Measurements from ENCODE around the gene TSEN34. TPM values are rescaled to one million over a fixed set of nuclear protein-coding genes. Genes with fewer than 3 reads are reported as not detected.

Gene TSEN34
- total RNA-seq, 1 experiment from 2014 or later: 52.2 TPM

DNA sequence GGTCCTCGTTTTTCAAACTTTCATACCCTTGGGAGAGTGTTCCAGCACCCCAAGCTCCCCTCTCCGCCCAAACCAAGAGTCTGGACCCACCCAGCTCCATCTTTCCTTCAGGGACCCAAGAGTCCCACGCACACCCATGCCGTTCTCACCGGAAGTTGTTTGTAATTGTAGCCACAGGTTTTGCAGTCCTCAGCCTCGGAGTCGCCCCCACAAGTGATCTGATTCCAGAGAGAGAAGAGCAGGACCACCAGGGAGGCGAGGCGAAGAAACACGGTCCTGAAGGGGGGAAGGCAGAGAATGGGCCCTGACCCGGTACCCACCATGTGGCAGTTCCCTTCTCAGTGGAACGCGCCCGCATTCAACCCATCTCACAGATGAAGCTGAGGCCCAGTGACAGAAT lies 28.2 kb upstream of the TSEN34 start:
- TF ChIP-seq, protein P1, sequence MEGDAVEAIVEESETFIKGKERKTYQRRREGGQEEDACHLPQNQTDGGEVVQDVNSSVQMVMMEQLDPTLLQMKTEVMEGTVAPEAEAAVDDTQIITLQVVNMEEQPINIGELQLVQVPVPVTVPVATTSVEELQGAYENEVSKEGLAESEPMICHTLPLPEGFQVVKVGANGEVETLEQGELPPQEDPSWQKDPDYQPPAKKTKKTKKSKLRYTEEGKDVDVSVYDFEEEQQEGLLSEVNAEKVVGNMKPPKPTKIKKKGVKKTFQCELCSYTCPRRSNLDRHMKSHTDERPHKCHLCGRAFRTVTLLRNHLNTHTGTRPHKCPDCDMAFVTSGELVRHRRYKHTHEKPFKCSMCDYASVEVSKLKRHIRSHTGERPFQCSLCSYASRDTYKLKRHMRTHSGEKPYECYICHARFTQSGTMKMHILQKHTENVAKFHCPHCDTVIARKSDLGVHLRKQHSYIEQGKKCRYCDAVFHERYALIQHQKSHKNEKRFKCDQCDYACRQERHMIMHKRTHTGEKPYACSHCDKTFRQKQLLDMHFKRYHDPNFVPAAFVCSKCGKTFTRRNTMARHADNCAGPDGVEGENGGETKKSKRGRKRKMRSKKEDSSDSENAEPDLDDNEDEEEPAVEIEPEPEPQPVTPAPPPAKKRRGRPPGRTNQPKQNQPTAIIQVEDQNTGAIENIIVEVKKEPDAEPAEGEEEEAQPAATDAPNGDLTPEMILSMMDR (IDR thresholded peaks at IDR 0.05; ENCODE audit: unreplicated experiment): no peak
- Mint-ChIP-seq H3K36me3 (ENCODE audit: insufficient read depth, unreplicated experiment) (peaks cover 86% of the 10 kb centered on the region), H3K4me1 (ENCODE audit: low read depth, unreplicated experiment) (peaks cover 26% of the 10 kb centered on the region), H3K27ac (ENCODE audit: unreplicated experiment) (peak overlapping the region; percentile 45), H3K27me3 (ENCODE audit: unreplicated experiment) (no peaks in the 10 kb centered on the region), H3K4me3 (ENCODE audit: low read depth, unreplicated experiment) (no peak overlapping the region), H3K9me3 (ENCODE audit: low read depth, unreplicated experiment) (peaks cover 5% of the 10 kb centered on the region)
- CTCF ChIA-PET: interaction anchor here (0.9 kb wide), 1 partner anchor 10 kb away, joined by 3 read pairs; the partner anchor contains the start of gene TMC4
- intact Hi-C loops (cut with micrococcal nuclease; ENCODE audit: unreplicated experiment): no loop called here
- no peak for DNase-seq
- BruUV-seq (replicated peaks): no TSS peak

DNA sequence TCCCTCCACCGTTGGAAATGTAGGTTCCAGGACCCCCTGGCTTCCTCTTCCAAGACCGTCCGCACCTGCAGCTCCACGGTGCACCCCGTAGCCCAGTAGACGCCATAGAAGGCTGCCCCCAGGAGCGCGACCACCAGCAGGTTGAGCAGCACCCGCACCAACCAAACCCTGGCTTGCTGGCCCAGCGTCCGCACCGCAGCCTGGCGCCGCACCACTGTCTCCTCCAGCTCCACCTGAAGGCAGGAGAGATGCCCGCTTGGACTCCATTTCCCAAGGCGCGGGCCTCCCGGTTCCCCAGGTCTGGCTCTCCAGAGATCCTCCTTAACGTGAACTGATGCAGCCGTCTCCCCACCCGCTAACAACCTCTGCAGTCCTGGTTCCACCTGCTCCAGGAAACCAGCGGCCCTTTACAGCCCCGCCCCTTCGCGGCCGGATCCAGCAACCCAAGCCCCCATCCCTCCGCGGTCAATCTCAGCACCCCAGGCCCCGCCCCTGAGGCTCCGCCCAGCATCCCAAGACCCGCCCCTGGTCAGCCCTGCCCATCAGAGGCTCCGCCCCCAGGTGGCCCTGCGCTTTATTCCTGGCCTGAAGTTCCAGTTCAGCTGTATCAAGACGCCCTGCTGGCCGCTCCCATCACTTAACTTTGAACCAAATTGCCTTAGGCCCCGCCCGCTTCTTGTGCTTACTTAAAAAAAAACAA lies 26.6 kb upstream of the TSEN34 start:
- DNase-seq: peak; percentile 41
- H3K9me3 Mint-ChIP-seq (ENCODE audit: low read depth, unreplicated experiment): peaks cover 5% of the 10 kb centered on the region
- H3K36me3 Mint-ChIP-seq (ENCODE audit: insufficient read depth, unreplicated experiment): peaks cover 85% of the 10 kb centered on the region
- peak overlapping the region; percentile 2 for H3K27ac Mint-ChIP-seq (ENCODE audit: unreplicated experiment)
- intact Hi-C loops (cut with micrococcal nuclease; ENCODE audit: unreplicated experiment): no loop called here
- BruUV-seq (replicated peaks): no TSS peak
- CTCF ChIA-PET: no interaction called here
- no peaks in the 10 kb centered on the region for H3K27me3 Mint-ChIP-seq (ENCODE audit: unreplicated experiment)
- H3K4me1 Mint-ChIP-seq (ENCODE audit: low read depth, unreplicated experiment): peaks cover 19% of the 10 kb centered on the region
- no peak overlapping the region for H3K4me3 Mint-ChIP-seq (ENCODE audit: low read depth, unreplicated experiment)
- TF ChIP-seq, protein P1 (IDR thresholded peaks at IDR 0.05; ENCODE audit: unreplicated experiment): no peak

DNA sequence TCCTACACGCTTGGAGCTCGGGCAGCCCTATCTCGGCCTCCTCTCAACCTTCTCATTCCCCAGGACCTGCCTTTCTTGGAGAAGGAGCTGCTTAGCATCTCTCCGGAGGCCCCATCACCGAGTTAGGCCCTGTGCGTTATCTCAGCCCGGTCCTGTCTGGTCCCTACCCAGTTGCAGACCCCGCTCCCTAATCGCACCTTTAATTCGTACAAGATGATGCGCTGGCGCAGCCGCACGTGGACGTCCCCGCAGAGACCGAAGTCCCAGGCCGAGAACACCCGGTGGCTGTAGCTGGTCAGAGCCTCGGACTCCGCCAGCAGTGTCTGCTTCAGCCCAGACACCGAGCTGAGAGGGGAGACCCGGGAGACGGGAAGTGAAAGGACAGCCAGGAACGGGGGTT lies 25.9 kb upstream of the TSEN34 start:
- Mint-ChIP-seq H3K9me3 (ENCODE audit: low read depth, unreplicated experiment) (peaks cover 5% of the 10 kb centered on the region), H3K27me3 (ENCODE audit: unreplicated experiment) (no peaks in the 10 kb centered on the region), H3K4me3 (ENCODE audit: low read depth, unreplicated experiment) (no peak overlapping the region), H3K4me1 (ENCODE audit: low read depth, unreplicated experiment) (peaks cover 18% of the 10 kb centered on the region), H3K27ac (ENCODE audit: unreplicated experiment) (peak overlapping the region; percentile 19), H3K36me3 (ENCODE audit: insufficient read depth, unreplicated experiment) (peaks cover 85% of the 10 kb centered on the region)
- DNase-seq: no peak
- BruUV-seq (replicated peaks): no TSS peak
- TF ChIP-seq, protein P1 (IDR thresholded peaks at IDR 0.05; ENCODE audit: unreplicated experiment): no peak
- intact Hi-C loops (cut with micrococcal nuclease; ENCODE audit: unreplicated experiment): no loop called here
- CTCF ChIA-PET: interaction anchor here (0.6 kb wide), 1 partner anchor 282 kb away, joined by 3 read pairs; no protein-coding TSS in a partner anchor

DNA sequence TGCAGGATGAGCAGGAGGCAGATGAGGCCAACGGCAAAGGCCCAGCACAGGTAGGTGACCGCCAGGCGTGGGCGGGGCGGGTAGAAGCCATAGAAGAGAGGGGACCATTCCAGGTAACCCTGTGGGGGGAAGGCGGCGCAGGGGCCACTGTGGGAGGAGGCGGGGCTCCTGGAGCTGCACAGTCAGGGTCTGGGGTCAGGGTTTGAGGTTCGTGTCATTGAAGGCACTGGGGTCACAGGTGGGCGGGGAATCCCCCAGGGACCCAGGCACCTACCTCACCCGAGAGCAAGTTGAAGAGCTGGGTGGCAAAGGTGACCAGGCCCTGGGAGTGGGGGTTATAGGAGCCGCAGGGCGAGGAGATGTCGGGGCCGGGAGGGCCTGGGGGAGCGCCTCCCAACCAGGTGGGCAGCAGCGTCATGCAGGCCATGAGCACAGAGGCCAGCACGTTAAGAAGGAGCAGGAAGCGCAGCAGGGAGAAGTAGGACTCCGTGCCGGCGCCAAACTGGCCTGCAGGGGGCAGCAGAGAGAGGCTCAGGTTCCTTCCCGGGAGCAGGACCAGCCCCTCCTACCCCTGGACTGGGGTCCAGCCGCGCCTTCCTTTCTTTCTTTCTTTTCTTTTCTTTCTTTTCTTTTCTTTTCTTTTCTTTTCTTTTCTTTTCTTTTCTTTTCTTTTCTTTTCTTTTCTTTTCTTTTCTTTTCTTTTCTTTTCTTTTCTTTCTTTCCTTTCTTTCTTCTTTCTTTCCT lies 22.8 kb upstream of the TSEN34 start:
- Mint-ChIP-seq H3K36me3 (ENCODE audit: insufficient read depth, unreplicated experiment) (peaks cover 75% of the 10 kb centered on the region), H3K9me3 (ENCODE audit: low read depth, unreplicated experiment) (peaks cover 2% of the 10 kb centered on the region), H3K4me3 (ENCODE audit: low read depth, unreplicated experiment) (peak overlapping the region; percentile 11), H3K4me1 (ENCODE audit: low read depth, unreplicated experiment) (peaks cover 7% of the 10 kb centered on the region), H3K27me3 (ENCODE audit: unreplicated experiment) (no peaks in the 10 kb centered on the region), H3K27ac (ENCODE audit: unreplicated experiment) (peak overlapping the region; percentile 33)
- peak; percentile 98 for DNase-seq
- intact Hi-C loops (cut with micrococcal nuclease; ENCODE audit: unreplicated experiment): loop anchor here (1.0 kb wide), 1 partner anchor 63 kb away; no protein-coding TSS in a partner anchor
- CTCF ChIA-PET: interaction anchor here (1.9 kb wide), 1 partner anchor 21 kb away, joined by 5 read pairs; the partner anchor contains the start of gene MBOAT7
- no TSS peak for BruUV-seq (replicated peaks)
- TF ChIP-seq, protein P1 (IDR thresholded peaks at IDR 0.05; ENCODE audit: unreplicated experiment): peak; percentile 93
